Upper lobe of left lung (tissue), 4 donors: Measurements from ENCODE around the gene BRPF3.

ENCODE experiments used
- POLR2A ChIP-seq, 4 donors: fragments of 450-650 bp; IDR thresholded peaks; one replicate each; pipeline ENCODE4 v1.5.1; 2016 to 2017; ENCODE audit warnings: antibody characterized with exemption in 4 of 4, mild to moderate bottlenecking in 2 of 4
- POLR2AphosphoS5 ChIP-seq, 2 donors: sonication (generic); formaldehyde crosslinking; IDR thresholded peaks; one replicate each; pipeline ENCODE4 v1.5.1; 2017; ENCODE audit warnings: antibody characterized with exemption in 2 of 2
- TF ChIP-seq, protein P1 (sequence below), 6 experiments: fragments of 450-650 bp in 4 of 6; fragments of 200-600 bp in 2 of 6; sonication (generic) in 2 of 6; IDR thresholded peaks; one replicate each; pipeline ENCODE4 v1.5.1; 2016 to 2019; ENCODE audit warnings: antibody characterized with exemption in 6 of 6

DNA sequence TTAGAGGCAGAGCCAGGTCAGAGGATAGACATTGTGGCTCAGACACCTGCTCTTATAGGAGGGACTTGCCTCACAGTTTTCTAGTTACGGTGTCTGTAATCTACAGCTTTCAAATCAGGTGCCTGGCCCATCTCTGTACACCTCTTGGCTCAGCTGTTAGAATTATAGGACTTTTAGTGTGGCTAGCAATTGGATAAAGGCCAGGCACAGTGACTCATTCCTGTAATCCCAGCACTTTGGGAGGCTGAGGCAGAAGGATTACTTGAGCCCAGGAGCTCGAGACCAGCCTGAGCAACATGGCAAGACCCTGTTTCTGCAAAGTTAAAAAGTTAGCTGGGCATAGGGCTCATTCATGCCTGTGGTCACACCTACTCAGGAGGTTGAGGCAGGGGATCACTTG, 20.0 kb downstream of the BRPF3 start:
- TF ChIP-seq POLR2AphosphoS5 (IDR thresholded peaks at IDR 0.05) (no peak), POLR2A (IDR thresholded peaks at IDR 0.05) (no peak)
- TF ChIP-seq, protein P1, sequence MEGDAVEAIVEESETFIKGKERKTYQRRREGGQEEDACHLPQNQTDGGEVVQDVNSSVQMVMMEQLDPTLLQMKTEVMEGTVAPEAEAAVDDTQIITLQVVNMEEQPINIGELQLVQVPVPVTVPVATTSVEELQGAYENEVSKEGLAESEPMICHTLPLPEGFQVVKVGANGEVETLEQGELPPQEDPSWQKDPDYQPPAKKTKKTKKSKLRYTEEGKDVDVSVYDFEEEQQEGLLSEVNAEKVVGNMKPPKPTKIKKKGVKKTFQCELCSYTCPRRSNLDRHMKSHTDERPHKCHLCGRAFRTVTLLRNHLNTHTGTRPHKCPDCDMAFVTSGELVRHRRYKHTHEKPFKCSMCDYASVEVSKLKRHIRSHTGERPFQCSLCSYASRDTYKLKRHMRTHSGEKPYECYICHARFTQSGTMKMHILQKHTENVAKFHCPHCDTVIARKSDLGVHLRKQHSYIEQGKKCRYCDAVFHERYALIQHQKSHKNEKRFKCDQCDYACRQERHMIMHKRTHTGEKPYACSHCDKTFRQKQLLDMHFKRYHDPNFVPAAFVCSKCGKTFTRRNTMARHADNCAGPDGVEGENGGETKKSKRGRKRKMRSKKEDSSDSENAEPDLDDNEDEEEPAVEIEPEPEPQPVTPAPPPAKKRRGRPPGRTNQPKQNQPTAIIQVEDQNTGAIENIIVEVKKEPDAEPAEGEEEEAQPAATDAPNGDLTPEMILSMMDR (IDR thresholded peaks at IDR 0.05), result no peak
